ENCODE data around the gene MED13.

GRCh38 chr17:61967729-61968128 lies 97.3 kb downstream of the MED13 start:
- TF ChIP-seq POLR2AphosphoS5 (IDR thresholded peaks at IDR 0.05; ENCODE audit: borderline replicate concordance, low read depth, low read length) (no peak), EZH2 (IDR thresholded peaks at IDR 0.05) (no peak), FOXP2 (optimal IDR thresholded peaks at IDR 0.05; ENCODE audit: control extremely low read depth, extremely low read length, insufficient read depth) (no peak)
